Progenitor cell of endocrine pancreas (in vitro differentiated cells): ENCODE data around the gene SUPT6H. TPM values are rescaled to one million over a fixed set of nuclear protein-coding genes. Genes with fewer than 3 reads are reported as not detected.

Source experiments
- DNase-seq: peaks from one replicate; pipeline ENCODE4 v3.0.0; 2021; ENCODE audit warnings: low spot score; ENCODE audit not compliant: unreplicated experiment
- H3K27ac Mint-ChIP-seq: 2 replicates; pipeline ENCODE4 v1.8.0; 2021; ENCODE audit warnings: mild to moderate bottlenecking, moderate library complexity, mixed read lengths
- H3K27me3 Mint-ChIP-seq: 2 replicates; pipeline ENCODE4 v1.8.0; 2021; ENCODE audit warnings: mixed read lengths
- H3K36me3 Mint-ChIP-seq: 2 replicates; pipeline ENCODE4 v1.8.0; 2022; ENCODE audit warnings: mixed read lengths; ENCODE audit not compliant: insufficient read depth
- H3K4me1 Mint-ChIP-seq: 2 replicates; pipeline ENCODE4 v1.8.0; 2021; ENCODE audit warnings: low read depth, mixed read lengths
- H3K4me3 Mint-ChIP-seq: 2 replicates; pipeline ENCODE4 v1.8.0; 2021; ENCODE audit warnings: low read depth, mild to moderate bottlenecking, moderate library complexity, mixed read lengths
- H3K9me3 Mint-ChIP-seq: 2 replicates; pipeline ENCODE4 v1.8.0; 2021; ENCODE audit warnings: low read depth, mixed read lengths
- CTCF ChIP-seq: fragments of 200-600 bp; sonication (generic); IDR thresholded peaks from one replicate; pipeline ENCODE4 v1.5.0; 2021; ENCODE audit warnings: antibody characterized with exemption, mild to moderate bottlenecking; ENCODE audit not compliant: unreplicated experiment
- total RNA-seq: library from RNA; stranded (reverse); gene quantifications from 2 replicates; pipeline ENCODE4 v1.2.1, GENCODE V29; 2021

SUPT6H gene
- total RNA-seq, 1 donor from 2014 or later = 80.0 TPM

GRCh38 chr17:28675980-28676379, 14.0 kb downstream of the SUPT6H start:
- peaks cover 34% of the 10 kb centered on the region for H3K36me3 Mint-ChIP-seq
- H3K4me1 Mint-ChIP-seq = no peaks in the 10 kb centered on the region
- no peak for DNase-seq
- TF ChIP-seq CTCF = peak; percentile 47
- no peak overlapping the region for H3K27ac Mint-ChIP-seq
- H3K27me3 Mint-ChIP-seq = no peaks in the 10 kb centered on the region
- H3K9me3 Mint-ChIP-seq = no peaks in the 10 kb centered on the region
- no peak overlapping the region for H3K4me3 Mint-ChIP-seq

- Mint-ChIP-seq H3K9me3 (no peaks in the 10 kb centered on the region), H3K36me3 (peaks cover 40% of the 10 kb centered on the region), H3K27me3 (no peaks in the 10 kb centered on the region), H3K4me3 (no peak overlapping the region), H3K4me1 (no peaks in the 10 kb centered on the region), H3K27ac (peak overlapping the region; percentile 49)
- no peak for TF ChIP-seq CTCF
- no peak for DNase-seq
These were observed 20.6 kb downstream of the SUPT6H start for GRCh38 chr17:28682655-28683054.

DNA sequence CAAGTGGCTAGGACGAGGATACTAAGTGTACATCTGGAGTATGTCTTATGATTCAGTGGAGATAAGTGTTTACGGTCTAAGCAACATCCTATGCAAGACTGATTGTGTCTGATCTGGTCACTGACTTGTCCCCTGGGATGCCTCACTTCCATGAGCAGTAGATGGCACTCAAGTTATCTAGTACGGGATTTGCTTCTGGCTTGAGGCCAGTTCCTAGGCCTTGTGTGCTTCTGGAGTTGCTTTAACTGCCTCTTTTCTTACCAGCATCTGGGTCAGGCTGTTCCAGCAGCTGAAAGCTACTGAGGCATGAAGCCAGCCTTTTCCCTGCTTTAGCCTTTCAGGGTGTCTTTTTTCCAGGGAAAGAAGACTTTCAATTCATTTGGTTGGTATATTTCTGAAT, 23.0 kb downstream of the SUPT6H start:
- peaks cover 51% of the 10 kb centered on the region for H3K36me3 Mint-ChIP-seq
- no peak overlapping the region for H3K4me3 Mint-ChIP-seq
- H3K27me3 Mint-ChIP-seq = no peaks in the 10 kb centered on the region
- no peaks in the 10 kb centered on the region for H3K9me3 Mint-ChIP-seq
- no peak for TF ChIP-seq CTCF
- H3K27ac Mint-ChIP-seq = no peak overlapping the region
- DNase-seq = no peak
- peaks cover 4% of the 10 kb centered on the region for H3K4me1 Mint-ChIP-seq

DNA sequence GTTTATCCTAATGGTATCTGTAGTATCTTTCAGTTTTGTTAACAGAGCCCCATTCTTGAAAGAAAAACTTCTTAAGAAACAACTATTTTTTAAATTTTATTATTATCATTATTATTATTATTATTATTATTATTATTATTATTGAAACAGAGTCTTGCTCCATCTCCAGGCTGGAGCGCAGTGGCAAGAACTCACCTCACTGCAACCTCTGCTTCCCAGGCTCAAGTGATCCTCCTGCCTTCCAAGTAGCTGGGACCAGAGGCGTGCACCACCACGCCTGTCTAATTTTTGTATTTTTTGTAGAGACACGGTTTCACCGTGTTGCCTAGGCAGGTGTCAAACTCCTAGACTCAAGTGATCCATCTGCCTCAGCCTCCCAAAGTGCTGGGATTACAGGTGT, 23.4 kb downstream of the SUPT6H start:
- H3K27ac Mint-ChIP-seq = no peak overlapping the region

GRCh38 chr17:28686296-28686695, 24.3 kb downstream of the SUPT6H start:
- no peak for TF ChIP-seq CTCF
- no peak for DNase-seq
- Mint-ChIP-seq H3K27me3 (no peaks in the 10 kb centered on the region), H3K4me1 (peaks cover 4% of the 10 kb centered on the region), H3K36me3 (peaks cover 57% of the 10 kb centered on the region), H3K9me3 (no peaks in the 10 kb centered on the region), H3K4me3 (no peak overlapping the region), H3K27ac (no peak overlapping the region)

More for the DNA sequence above, 23.4 kb downstream of the SUPT6H start:
- Mint-ChIP-seq H3K9me3 (no peaks in the 10 kb centered on the region), H3K4me1 (peaks cover 4% of the 10 kb centered on the region), H3K4me3 (no peak overlapping the region), H3K27me3 (no peaks in the 10 kb centered on the region), H3K36me3 (peaks cover 53% of the 10 kb centered on the region)
- DNase-seq = no peak
- no peak for TF ChIP-seq CTCF
